Measurements from ENCODE around the gene CA6. TPM values are rescaled to one million over a fixed set of nuclear protein-coding genes. Genes with fewer than 3 reads are reported as not detected.
A peak's percentile ranks its signal among the peaks of the same experiment; 100 is the strongest.

Gene CA6
- total RNA-seq, 1 donor from 2014 or later: not detected

DNA sequence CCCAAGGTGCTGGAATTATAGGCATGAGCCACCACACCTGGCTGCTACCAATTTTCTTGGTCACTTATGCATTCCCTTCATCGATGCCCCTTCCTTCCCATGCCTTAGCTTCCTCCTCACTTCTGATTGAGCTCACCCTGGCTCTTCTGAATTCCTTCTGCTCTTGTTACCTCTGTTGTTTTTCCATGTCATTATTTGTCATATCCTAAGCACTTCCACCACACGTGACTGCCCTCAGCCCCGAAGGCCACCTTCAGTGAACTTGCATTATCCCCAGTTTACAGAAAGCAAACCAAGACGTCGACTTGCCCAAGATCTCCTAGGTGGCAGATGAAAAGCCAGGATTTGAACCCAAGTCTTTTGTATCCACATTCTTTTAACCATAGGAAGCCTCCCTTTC, 30.7 kb downstream of the CA6 start:
- no peaks in the 10 kb centered on the region for H3K9me3 ChIP-seq (ENCODE audit: low read depth)
- H3K4me1 Mint-ChIP-seq: peaks cover 3% of the 10 kb centered on the region
- peaks cover 7% of the 10 kb centered on the region for H3K27me3 Mint-ChIP-seq (ENCODE audit: insufficient read depth, low read depth)
- no peak overlapping the region for H3K4me3 Mint-ChIP-seq
- no peaks in the 10 kb centered on the region for H3K79me2 ChIP-seq (ENCODE audit: low read depth)
- H3K27me3 ChIP-seq: no peaks in the 10 kb centered on the region
- no peak overlapping the region for H3K4me3 ChIP-seq
- TF ChIP-seq, protein P1, sequence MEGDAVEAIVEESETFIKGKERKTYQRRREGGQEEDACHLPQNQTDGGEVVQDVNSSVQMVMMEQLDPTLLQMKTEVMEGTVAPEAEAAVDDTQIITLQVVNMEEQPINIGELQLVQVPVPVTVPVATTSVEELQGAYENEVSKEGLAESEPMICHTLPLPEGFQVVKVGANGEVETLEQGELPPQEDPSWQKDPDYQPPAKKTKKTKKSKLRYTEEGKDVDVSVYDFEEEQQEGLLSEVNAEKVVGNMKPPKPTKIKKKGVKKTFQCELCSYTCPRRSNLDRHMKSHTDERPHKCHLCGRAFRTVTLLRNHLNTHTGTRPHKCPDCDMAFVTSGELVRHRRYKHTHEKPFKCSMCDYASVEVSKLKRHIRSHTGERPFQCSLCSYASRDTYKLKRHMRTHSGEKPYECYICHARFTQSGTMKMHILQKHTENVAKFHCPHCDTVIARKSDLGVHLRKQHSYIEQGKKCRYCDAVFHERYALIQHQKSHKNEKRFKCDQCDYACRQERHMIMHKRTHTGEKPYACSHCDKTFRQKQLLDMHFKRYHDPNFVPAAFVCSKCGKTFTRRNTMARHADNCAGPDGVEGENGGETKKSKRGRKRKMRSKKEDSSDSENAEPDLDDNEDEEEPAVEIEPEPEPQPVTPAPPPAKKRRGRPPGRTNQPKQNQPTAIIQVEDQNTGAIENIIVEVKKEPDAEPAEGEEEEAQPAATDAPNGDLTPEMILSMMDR (IDR thresholded peaks at IDR 0.05): no peak
- no peak for TF ChIP-seq EZH2phosphoT487 (IDR thresholded peaks at IDR 0.05)
- no peak for TF ChIP-seq EZH2 (IDR thresholded peaks at IDR 0.05)
- H2AFZ ChIP-seq (replicated peaks): no peak overlapping the region
- H3K9ac ChIP-seq: no peak overlapping the region
- DNase-seq (ENCODE audit: low spot score): no peak
- H3K36me3 Mint-ChIP-seq: no peaks in the 10 kb centered on the region
- H3K36me3 ChIP-seq: no peaks in the 10 kb centered on the region
- no peaks in the 10 kb centered on the region for H3K4me1 ChIP-seq
- H4K20me1 ChIP-seq (ENCODE audit: low read depth): no peaks in the 10 kb centered on the region
- no peaks in the 10 kb centered on the region for H3F3A ChIP-seq (ENCODE audit: low read depth)
- H3K9me3 Mint-ChIP-seq: peaks cover 13% of the 10 kb centered on the region
- peak overlapping the region; percentile 53 for H3K27ac Mint-ChIP-seq
- no peak overlapping the region for H3K27ac ChIP-seq
- H3K4me2 ChIP-seq: no peak overlapping the region

DNA sequence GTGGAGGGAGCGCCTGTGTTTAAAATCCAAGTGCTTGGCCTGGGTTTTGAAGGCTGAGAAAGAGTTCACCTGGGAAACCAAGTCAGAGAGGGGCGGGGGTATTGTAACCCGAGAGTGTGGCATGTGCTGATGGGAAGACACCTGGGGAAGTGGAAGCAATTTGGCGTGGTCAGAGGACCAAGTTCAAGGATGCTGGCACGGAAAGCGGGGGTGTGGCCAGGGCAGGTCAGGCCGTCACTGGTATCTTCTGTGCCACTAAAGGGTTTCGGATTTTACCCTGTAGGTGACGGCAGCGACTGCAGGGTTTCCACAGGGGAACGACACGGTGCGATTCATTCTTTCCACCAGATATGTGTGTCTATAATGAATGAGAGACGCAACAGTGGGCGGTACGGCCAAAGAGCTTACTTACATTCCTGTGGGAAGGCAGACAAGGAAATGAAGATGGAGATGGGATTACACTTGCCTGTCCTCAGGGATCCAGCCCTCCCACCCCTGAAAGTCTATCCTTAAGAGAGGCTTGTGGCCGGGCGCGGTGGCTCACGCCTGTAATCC, 31.3 kb downstream of the CA6 start:
- Histone ChIP-seq H3K9me3 (ENCODE audit: low read depth) (no peaks in the 10 kb centered on the region), H3K36me3 (no peaks in the 10 kb centered on the region), H3F3A (ENCODE audit: low read depth) (no peaks in the 10 kb centered on the region), H3K4me1 (no peaks in the 10 kb centered on the region), H2AFZ (replicated peaks) (no peak overlapping the region), H4K20me1 (ENCODE audit: low read depth) (no peaks in the 10 kb centered on the region), H3K27me3 (no peaks in the 10 kb centered on the region), H3K79me2 (ENCODE audit: low read depth) (no peaks in the 10 kb centered on the region), H3K4me3 (no peak overlapping the region), H3K27ac (no peak overlapping the region), H3K4me2 (no peak overlapping the region), H3K9ac (no peak overlapping the region)
- Mint-ChIP-seq H3K27me3 (ENCODE audit: insufficient read depth, low read depth) (peaks cover 3% of the 10 kb centered on the region), H3K36me3 (no peaks in the 10 kb centered on the region), H3K9me3 (peaks cover 13% of the 10 kb centered on the region), H3K4me1 (peaks cover 3% of the 10 kb centered on the region), H3K4me3 (no peak overlapping the region), H3K27ac (peak overlapping the region; percentile 31)
- no peak for TF ChIP-seq EZH2 (IDR thresholded peaks at IDR 0.05)
- TF ChIP-seq, protein P1 (IDR thresholded peaks at IDR 0.05): no peak
- TF ChIP-seq EZH2phosphoT487 (IDR thresholded peaks at IDR 0.05): no peak
- no peak for DNase-seq (ENCODE audit: low spot score)

DNA sequence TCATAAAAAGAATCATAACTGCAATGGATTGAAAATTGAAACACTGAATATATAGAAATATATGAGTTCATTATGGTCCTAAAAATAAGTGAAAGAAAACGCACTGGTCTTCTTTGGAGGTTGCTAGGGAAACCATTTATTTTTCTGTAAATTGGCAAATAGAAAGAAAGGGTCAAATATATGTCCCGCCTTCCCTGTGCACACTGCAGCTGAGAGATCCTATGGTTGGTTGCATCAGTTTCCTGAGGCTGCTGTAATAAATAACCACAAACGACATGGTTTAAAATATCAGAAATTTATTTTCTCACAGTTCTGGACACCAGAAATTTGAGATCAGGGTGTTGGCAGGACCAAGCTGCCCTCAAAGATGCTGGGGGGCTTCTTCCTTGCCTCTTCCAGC, 35.0 kb downstream of the CA6 start:
- no peak for DNase-seq (ENCODE audit: low spot score)
- Histone ChIP-seq H3K27ac (no peak overlapping the region), H3F3A (ENCODE audit: low read depth) (no peaks in the 10 kb centered on the region), H3K4me1 (no peaks in the 10 kb centered on the region), H3K27me3 (no peaks in the 10 kb centered on the region), H3K36me3 (no peaks in the 10 kb centered on the region), H3K4me2 (no peak overlapping the region), H3K9ac (no peak overlapping the region), H2AFZ (replicated peaks) (no peak overlapping the region), H4K20me1 (ENCODE audit: low read depth) (no peaks in the 10 kb centered on the region), H3K79me2 (ENCODE audit: low read depth) (no peaks in the 10 kb centered on the region), H3K9me3 (ENCODE audit: low read depth) (no peaks in the 10 kb centered on the region), H3K4me3 (no peak overlapping the region)
- H3K4me3 Mint-ChIP-seq: no peak overlapping the region
- H3K27ac Mint-ChIP-seq: no peak overlapping the region
- TF ChIP-seq EZH2 (IDR thresholded peaks at IDR 0.05) (no peak), EZH2phosphoT487 (IDR thresholded peaks at IDR 0.05) (no peak)
- TF ChIP-seq, protein P1 (IDR thresholded peaks at IDR 0.05): no peak
- peaks cover 2% of the 10 kb centered on the region for H3K27me3 Mint-ChIP-seq (ENCODE audit: insufficient read depth, low read depth)
- H3K4me1 Mint-ChIP-seq: no peaks in the 10 kb centered on the region
- H3K9me3 Mint-ChIP-seq: peaks cover 8% of the 10 kb centered on the region
- H3K36me3 Mint-ChIP-seq: no peaks in the 10 kb centered on the region
